Activated naive CD8-positive, alpha-beta T cell treated with anti-CD3 and anti-CD28 coated beads for 36 hours (primary cell): ENCODE results near the gene UBA1. TPM values are rescaled to one million over a fixed set of nuclear protein-coding genes. Genes with fewer than 3 reads are reported as not detected.
"Not testable (repeated sequence)": the region's sequence is repeated elsewhere in the genome, so short reads cannot be mapped to it uniquely, and the experiment has no call there.

Experiments used
- DNase-seq: peaks from one replicate; pipeline ENCODE4 v3.0.0; 2021
- H3K27ac Mint-ChIP-seq: one replicate; pipeline ENCODE4 v1.8.0; 2022; ENCODE audit warnings: mild to moderate bottlenecking, moderate library complexity, mixed read lengths
- H3K27me3 Mint-ChIP-seq: one replicate; pipeline ENCODE4 v1.8.0; 2022; ENCODE audit warnings: mild to moderate bottlenecking, mixed read lengths
- H3K36me3 Mint-ChIP-seq: one replicate; pipeline ENCODE4 v1.8.0; 2021; ENCODE audit warnings: mild to moderate bottlenecking, mixed read lengths
- H3K4me1 Mint-ChIP-seq: one replicate; pipeline ENCODE4 v1.8.0; 2021; ENCODE audit warnings: mixed read lengths
- H3K4me3 Mint-ChIP-seq: one replicate; pipeline ENCODE4 v1.8.0; 2022; ENCODE audit warnings: mild to moderate bottlenecking, moderate library complexity, mixed read lengths
- H3K9me3 Mint-ChIP-seq: one replicate; pipeline ENCODE4 v1.8.0; 2022; ENCODE audit warnings: mixed read lengths
- total RNA-seq, 2 experiments: library from RNA; stranded (reverse); gene quantifications; one replicate each; pipeline ENCODE4 v1.2.3, GENCODE V29; 2021

The UBA1 gene
- total RNA-seq, 2 experiments from 2014 or later, result 219 to 227 TPM

- H3K9me3 Mint-ChIP-seq, result no peaks in the 10 kb centered on the region
- H3K4me3 Mint-ChIP-seq, result peak overlapping the region; percentile 92
- peak overlapping the region; percentile 75 for H3K27ac Mint-ChIP-seq
- no peak for DNase-seq
- no peaks in the 10 kb centered on the region for H3K27me3 Mint-ChIP-seq
- H3K4me1 Mint-ChIP-seq, result peaks cover 19% of the 10 kb centered on the region
- H3K36me3 Mint-ChIP-seq, result peaks cover 14% of the 10 kb centered on the region
Measured at GRCh38 chrX:47234583-47234982, 41.0 kb downstream of the UBA1 start.

GRCh38 chrX:47235691-47236103 is 42.1 kb downstream of the UBA1 start:
- Mint-ChIP-seq H3K4me3 (peak overlapping the region; percentile 45), H3K36me3 (peaks cover 12% of the 10 kb centered on the region), H3K4me1 (peaks cover 19% of the 10 kb centered on the region), H3K27ac (peak overlapping the region; percentile 18), H3K27me3 (no peaks in the 10 kb centered on the region), H3K9me3 (no peaks in the 10 kb centered on the region)
- DNase-seq, result no peak

- Mint-ChIP-seq H3K9me3 (no peaks in the 10 kb centered on the region), H3K4me1 (peaks cover 19% of the 10 kb centered on the region), H3K36me3 (peaks cover 11% of the 10 kb centered on the region), H3K27me3 (no peaks in the 10 kb centered on the region), H3K27ac (peak overlapping the region; percentile 43), H3K4me3 (no peak overlapping the region)
- no peak for DNase-seq
Measured at GRCh38 chrX:47239199-47239598, 45.6 kb downstream of the UBA1 start.

DNA sequence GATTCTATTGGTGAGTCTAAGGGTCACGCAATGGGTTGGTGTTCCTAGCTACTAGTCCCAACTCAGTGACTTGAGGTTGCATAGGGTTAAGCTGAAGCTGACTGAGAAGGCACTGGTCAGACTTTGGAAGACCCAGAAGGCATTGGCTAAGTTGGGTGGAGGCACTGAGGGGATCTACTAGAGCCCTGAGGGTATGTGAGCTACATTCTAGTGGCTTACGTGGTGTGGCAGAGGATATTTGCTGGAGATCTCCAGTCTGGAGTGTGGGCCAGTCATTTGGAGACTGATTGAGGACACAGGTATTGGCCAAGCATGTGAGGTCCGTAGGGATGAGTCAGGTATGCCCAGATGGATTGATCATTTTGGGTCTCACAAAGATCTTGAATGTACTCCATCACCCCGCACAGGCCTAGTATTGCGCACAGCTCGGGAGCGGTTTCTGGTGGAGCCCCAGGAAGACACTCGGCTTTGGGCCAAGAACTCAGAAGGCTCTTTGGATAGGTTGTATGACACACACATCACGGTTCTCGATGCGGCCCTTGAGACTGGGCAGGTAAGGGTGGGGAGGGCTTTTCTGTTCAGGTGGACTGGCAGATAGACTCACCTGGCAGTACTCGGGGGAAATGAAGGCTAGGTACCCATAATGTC is 46.4 kb downstream of the UBA1 start:
- Mint-ChIP-seq H3K9me3 (no peaks in the 10 kb centered on the region), H3K36me3 (peaks cover 11% of the 10 kb centered on the region), H3K27me3 (no peaks in the 10 kb centered on the region), H3K4me1 (peaks cover 19% of the 10 kb centered on the region), H3K4me3 (no peak overlapping the region), H3K27ac (no peak overlapping the region)
- no peak for DNase-seq

DNA sequence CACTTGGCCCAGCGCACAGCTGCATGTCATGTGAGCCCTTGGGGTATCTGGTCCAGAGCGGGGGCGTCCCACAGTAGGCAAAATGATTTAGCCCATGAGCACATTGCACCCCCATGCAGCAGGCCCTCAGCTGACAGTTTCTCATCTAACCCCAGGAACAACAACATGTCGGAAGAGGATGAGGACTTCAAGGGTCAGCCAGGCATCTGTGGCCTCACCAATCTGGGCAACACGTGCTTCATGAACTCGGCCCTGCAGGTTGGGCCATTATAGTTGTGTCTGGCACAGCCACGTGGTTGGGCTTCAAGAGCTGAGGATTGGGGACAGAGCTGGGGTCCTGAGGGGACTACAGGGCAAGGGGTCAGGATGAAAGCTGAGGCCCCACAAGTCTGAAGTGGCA is 47.0 kb downstream of the UBA1 start:
- Mint-ChIP-seq H3K36me3 (peaks cover 7% of the 10 kb centered on the region), H3K27ac (no peak overlapping the region), H3K4me1 (peaks cover 14% of the 10 kb centered on the region), H3K27me3 (no peaks in the 10 kb centered on the region), H3K9me3 (no peaks in the 10 kb centered on the region), H3K4me3 (no peak overlapping the region)
- DNase-seq, result no peak

GRCh38 chrX:47241201-47242011 is 47.8 kb downstream of the UBA1 start:
- Mint-ChIP-seq H3K27ac (no peak overlapping the region), H3K9me3 (no peaks in the 10 kb centered on the region), H3K27me3 (no peaks in the 10 kb centered on the region), H3K36me3 (peaks cover 9% of the 10 kb centered on the region), H3K4me3 (no peak overlapping the region), H3K4me1 (peaks cover 6% of the 10 kb centered on the region)
- no peak for DNase-seq

DNA sequence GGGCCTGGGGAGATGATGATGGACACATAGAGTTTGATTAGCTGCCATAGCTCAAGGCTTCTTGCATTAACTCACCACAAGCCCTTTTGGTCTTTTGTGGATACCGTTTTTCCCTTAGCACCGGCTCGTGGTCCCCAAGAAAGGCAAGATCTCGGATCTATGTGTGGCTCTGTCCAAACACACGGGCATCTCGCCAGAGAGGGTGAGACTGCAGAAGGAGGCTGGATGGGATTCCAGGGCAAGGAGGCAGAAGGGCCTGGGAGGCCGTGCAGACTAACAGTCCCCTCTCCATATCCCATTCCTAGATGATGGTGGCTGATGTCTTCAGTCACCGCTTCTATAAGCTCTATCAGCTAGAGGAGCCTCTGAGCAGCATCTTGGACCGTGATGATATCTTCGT is 48.7 kb downstream of the UBA1 start:
- H3K4me1 Mint-ChIP-seq, result peaks cover under 1% of the 10 kb centered on the region
- no peaks in the 10 kb centered on the region for H3K27me3 Mint-ChIP-seq
- H3K36me3 Mint-ChIP-seq, result peaks cover 10% of the 10 kb centered on the region
- no peak overlapping the region for H3K4me3 Mint-ChIP-seq
- DNase-seq, result no peak
- no peaks in the 10 kb centered on the region for H3K9me3 Mint-ChIP-seq
- H3K27ac Mint-ChIP-seq, result no peak overlapping the region

DNA sequence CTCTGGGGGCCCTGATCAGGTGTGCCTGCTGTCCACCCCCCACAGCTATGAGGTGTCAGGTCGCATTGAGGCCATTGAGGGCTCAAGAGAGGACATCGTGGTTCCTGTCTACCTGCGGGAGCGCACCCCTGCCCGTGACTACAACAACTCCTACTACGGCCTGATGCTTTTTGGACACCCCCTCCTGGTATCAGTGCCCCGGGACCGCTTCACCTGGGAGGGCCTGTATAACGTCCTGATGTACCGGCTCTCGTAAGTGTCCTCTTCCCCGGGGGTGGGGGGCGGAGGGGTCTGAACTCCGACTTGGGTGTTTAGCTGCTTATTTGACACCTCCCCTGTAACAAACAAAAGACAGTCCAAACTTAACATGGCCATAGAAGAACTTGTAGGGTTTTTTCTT is 49.7 kb downstream of the UBA1 start:
- Mint-ChIP-seq H3K27me3 (no peaks in the 10 kb centered on the region), H3K36me3 (peaks cover 11% of the 10 kb centered on the region), H3K4me1 (no peaks in the 10 kb centered on the region), H3K27ac (no peak overlapping the region), H3K4me3 (no peak overlapping the region), H3K9me3 (no peaks in the 10 kb centered on the region)
- DNase-seq, result no peak

DNA sequence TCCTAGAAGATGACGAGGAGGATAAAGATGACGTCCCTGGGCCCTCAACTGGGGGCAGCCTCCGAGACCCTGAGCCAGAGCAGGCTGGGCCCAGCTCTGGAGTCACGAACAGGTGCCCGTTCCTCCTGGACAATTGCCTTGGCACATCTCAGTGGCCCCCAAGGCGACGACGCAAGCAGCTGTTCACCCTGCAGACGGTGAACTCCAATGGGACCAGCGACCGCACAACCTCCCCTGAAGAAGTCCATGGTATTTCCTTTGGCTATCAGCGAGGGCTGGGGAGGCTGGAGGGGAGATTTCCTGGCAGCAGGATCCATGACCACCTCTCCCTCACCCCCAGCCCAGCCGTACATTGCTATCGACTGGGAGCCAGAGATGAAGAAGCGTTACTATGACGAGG is 51.0 kb downstream of the UBA1 start:
- H3K4me3 Mint-ChIP-seq, result no peak overlapping the region
- peaks cover 14% of the 10 kb centered on the region for H3K36me3 Mint-ChIP-seq
- DNase-seq, result no peak
- H3K27me3 Mint-ChIP-seq, result no peaks in the 10 kb centered on the region
- no peak overlapping the region for H3K27ac Mint-ChIP-seq
- no peaks in the 10 kb centered on the region for H3K4me1 Mint-ChIP-seq
- no peaks in the 10 kb centered on the region for H3K9me3 Mint-ChIP-seq

GRCh38 chrX:47245156-47245555 is 51.5 kb downstream of the UBA1 start:
- Mint-ChIP-seq H3K27ac (no peak overlapping the region), H3K36me3 (peaks cover 13% of the 10 kb centered on the region), H3K4me1 (no peaks in the 10 kb centered on the region), H3K27me3 (no peaks in the 10 kb centered on the region), H3K9me3 (no peaks in the 10 kb centered on the region), H3K4me3 (no peak overlapping the region)
- DNase-seq, result no peak

- DNase-seq, result no peak
- no peak overlapping the region for H3K27ac Mint-ChIP-seq
- no peaks in the 10 kb centered on the region for H3K9me3 Mint-ChIP-seq
- no peaks in the 10 kb centered on the region for H3K27me3 Mint-ChIP-seq
- H3K4me3 Mint-ChIP-seq, result no peak overlapping the region
- H3K36me3 Mint-ChIP-seq, result peaks cover 10% of the 10 kb centered on the region
- H3K4me1 Mint-ChIP-seq, result no peaks in the 10 kb centered on the region
Measured at GRCh38 chrX:47247206-47247998, 53.8 kb downstream of the UBA1 start.

DNA sequence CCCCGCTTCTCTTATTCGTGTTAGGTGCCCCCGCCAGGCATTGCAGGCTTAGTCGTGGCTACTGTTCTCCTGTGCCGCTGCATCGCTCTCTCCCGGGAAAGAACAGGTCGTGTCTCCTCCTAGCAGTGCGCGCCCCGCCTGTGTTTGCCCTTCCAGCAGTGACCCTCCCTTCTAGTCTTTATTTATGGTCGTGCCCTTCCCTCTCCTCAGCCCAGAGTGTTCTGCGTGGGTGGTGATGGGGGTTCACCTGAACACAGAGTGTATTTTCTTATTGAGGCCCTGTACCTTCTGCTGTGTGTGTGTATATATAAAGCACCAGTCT is 54.3 kb downstream of the UBA1 start:
- DNase-seq, result no peak
- no peak overlapping the region for H3K27ac Mint-ChIP-seq
- H3K36me3 Mint-ChIP-seq, result peaks cover 10% of the 10 kb centered on the region
- H3K4me1 Mint-ChIP-seq, result no peaks in the 10 kb centered on the region
- H3K4me3 Mint-ChIP-seq, result no peak overlapping the region
- no peaks in the 10 kb centered on the region for H3K9me3 Mint-ChIP-seq
- H3K27me3 Mint-ChIP-seq, result no peaks in the 10 kb centered on the region

DNA sequence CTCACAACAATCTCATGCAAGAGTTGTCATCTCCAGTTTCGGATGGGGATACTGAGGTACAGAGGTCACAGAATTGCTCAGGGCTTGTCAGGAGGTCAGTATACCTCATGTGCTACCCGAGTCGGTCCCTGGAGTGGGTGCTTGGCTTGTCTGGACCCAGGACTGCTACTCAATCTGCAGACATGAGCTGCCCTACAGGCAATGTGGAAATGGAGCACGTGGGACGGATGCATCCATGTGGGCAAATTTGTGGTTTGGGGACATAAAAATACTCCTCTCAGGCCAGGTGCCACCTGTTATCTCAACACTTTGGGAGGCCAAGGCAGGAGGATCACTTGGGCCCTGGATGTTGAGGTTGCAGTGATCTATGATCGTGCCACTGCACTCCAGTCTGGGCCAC is 54.9 kb downstream of the UBA1 start:
- H3K36me3 Mint-ChIP-seq, result peaks cover 10% of the 10 kb centered on the region
- no peak overlapping the region for H3K27ac Mint-ChIP-seq
- H3K27me3 Mint-ChIP-seq, result no peaks in the 10 kb centered on the region
- no peaks in the 10 kb centered on the region for H3K4me1 Mint-ChIP-seq
- no peaks in the 10 kb centered on the region for H3K9me3 Mint-ChIP-seq
- no peak overlapping the region for H3K4me3 Mint-ChIP-seq
- DNase-seq, result no peak

DNA sequence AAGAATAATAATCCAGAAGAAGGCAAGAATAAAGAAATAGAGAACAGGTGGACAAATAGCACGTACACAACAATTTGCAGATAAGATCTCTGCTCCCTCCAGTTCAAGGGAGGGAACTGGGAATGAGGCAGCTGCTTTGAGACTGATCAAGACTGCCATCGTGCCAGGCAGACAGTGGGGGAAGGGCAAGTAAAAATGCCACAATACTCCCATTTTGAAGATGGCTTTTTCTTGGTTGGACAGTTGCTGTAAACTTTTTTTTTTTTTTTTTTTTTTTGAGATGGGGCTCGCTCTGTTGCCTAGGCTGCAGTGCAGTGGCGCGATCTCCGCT is 56.4 kb downstream of the UBA1 start:
- Mint-ChIP-seq H3K4me1 (no peaks in the 10 kb centered on the region), H3K27me3 (no peaks in the 10 kb centered on the region), H3K9me3 (no peaks in the 10 kb centered on the region), H3K4me3 (no peak overlapping the region), H3K27ac (no peak overlapping the region), H3K36me3 (peaks cover 10% of the 10 kb centered on the region)
- DNase-seq, result no peak

DNA sequence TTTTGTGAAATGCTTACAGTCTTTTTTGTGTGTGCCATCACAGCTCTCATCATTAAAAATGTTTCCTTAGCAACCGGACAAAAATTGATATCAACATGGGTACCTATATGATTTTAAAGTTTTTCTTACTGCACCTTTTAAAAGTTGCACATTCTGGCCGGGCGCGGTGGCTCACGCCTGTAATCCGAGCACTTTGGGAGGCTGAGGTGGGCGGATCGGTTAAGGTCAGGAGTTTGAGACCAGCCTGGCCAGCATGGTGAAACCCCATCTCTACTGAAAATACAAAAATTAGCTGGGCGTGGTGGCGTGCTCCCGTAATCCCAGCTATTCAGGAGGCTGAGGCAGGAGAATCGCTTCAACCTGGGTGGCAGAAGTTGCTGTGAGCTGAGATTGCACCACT is 64.0 kb downstream of the UBA1 start:
- not testable (repeated sequence) for H3K27me3 Mint-ChIP-seq, DNase-seq, H3K4me1 Mint-ChIP-seq, H3K4me3 Mint-ChIP-seq, H3K27ac Mint-ChIP-seq, H3K36me3 Mint-ChIP-seq, H3K9me3 Mint-ChIP-seq
